GM23338 (cell line): ENCODE measurements around the gene RPL13. TPM values are rescaled to one million over a fixed set of nuclear protein-coding genes. Genes with fewer than 3 reads are reported as not detected.

Experiments used
- ATAC-seq: fragments of 200-7000 bp; cut with Tn5 transposase; 3 replicates; pipeline ENCODE4 v1.9.1; 2020
- DNase-seq: peaks from one replicate; pipeline ENCODE4 v3.0.0-alpha.2; 2015; ENCODE audit warnings: low spot score
- H2AFZ ChIP-seq: fragments of 200-600 bp; sonication (generic); 2 replicates; pipeline ENCODE4 v1.8.0; 2016; ENCODE audit warnings: antibody characterized with exemption, mild to moderate bottlenecking, moderate library complexity
- H3F3A ChIP-seq: fragments of 200-600 bp; sonication (generic); replicated peaks from 2 replicates; pipeline ENCODE4 v1.8.0; 2017; ENCODE audit warnings: antibody characterized with exemption, mixed run types, low read depth
- H3K27ac ChIP-seq: fragments of 200-600 bp; sonication (generic); 2 replicates; pipeline ENCODE4 v1.6.1; 2016; ENCODE audit warnings: low read depth
- H3K27me3 ChIP-seq: fragments of 200-600 bp; sonication (generic); 2 replicates; pipeline ENCODE4 v1.8.0; 2016; ENCODE audit warnings: mild to moderate bottlenecking, mixed run types, moderate library complexity; ENCODE audit not compliant: insufficient read depth
- H3K36me3 ChIP-seq: fragments of 200-600 bp; sonication (generic); 2 replicates; pipeline ENCODE4 v1.8.0; 2016; ENCODE audit warnings: mild to moderate bottlenecking; ENCODE audit not compliant: insufficient read depth
- H3K4me1 ChIP-seq: fragments of 200-600 bp; sonication (generic); 2 replicates; pipeline ENCODE4 v1.8.0; 2016; ENCODE audit warnings: mild to moderate bottlenecking, moderate library complexity; ENCODE audit not compliant: insufficient read depth
- H3K4me2 ChIP-seq: fragments of 200-600 bp; sonication (generic); 2 replicates; pipeline ENCODE4 v1.7.1; 2017; ENCODE audit warnings: mixed run types
- H3K4me3 ChIP-seq: fragments of 200-600 bp; sonication (generic); 2 replicates; pipeline ENCODE4 v1.6.1; 2016; ENCODE audit warnings: mixed run types
- H3K79me2 ChIP-seq: fragments of 200-600 bp; sonication (generic); replicated peaks from 2 replicates; pipeline ENCODE4 v1.8.0; 2017; ENCODE audit warnings: mild to moderate bottlenecking; ENCODE audit not compliant: insufficient read depth
- H3K9me2 ChIP-seq: fragments of 200-600 bp; sonication (generic); 2 replicates; pipeline ENCODE4 v1.8.0; 2017; ENCODE audit not compliant: insufficient read depth
- H4K20me1 ChIP-seq: fragments of 200-600 bp; sonication (generic); replicated peaks from 2 replicates; pipeline ENCODE4 v1.8.0; 2017; ENCODE audit warnings: mild to moderate bottlenecking; ENCODE audit not compliant: insufficient read depth
- H3K27ac Mint-ChIP-seq: 2 replicates; pipeline ENCODE4 v1.8.0; 2020; ENCODE audit warnings: inconsistent platforms, mild to moderate bottlenecking, moderate library complexity, mixed read lengths
- H3K27me3 Mint-ChIP-seq: 3 replicates; pipeline ENCODE4 v1.8.0; 2022; ENCODE audit warnings: low read depth, mild to moderate bottlenecking, moderate library complexity, mixed read lengths, inconsistent platforms; ENCODE audit not compliant: insufficient read depth, poor library complexity
- H3K36me3 Mint-ChIP-seq: 3 replicates; pipeline ENCODE4 v1.8.0; 2021; ENCODE audit warnings: low read depth, mild to moderate bottlenecking, inconsistent platforms, moderate library complexity, mixed read lengths
- H3K4me1 Mint-ChIP-seq: 3 replicates; pipeline ENCODE4 v1.8.0; 2020; ENCODE audit warnings: mild to moderate bottlenecking, inconsistent platforms, mixed read lengths
- H3K4me3 Mint-ChIP-seq: 3 replicates; pipeline ENCODE4 v1.8.0; 2021; ENCODE audit warnings: moderate library complexity, mild to moderate bottlenecking, inconsistent platforms, mixed read lengths
- H3K9me3 Mint-ChIP-seq: 3 replicates; pipeline ENCODE4 v1.8.0; 2020; ENCODE audit warnings: moderate library complexity, mild to moderate bottlenecking, inconsistent platforms, mixed read lengths
- CREB1 ChIP-seq: fragments of 250-450 bp; sonication (Bioruptor Pico); IDR thresholded peaks from 2 replicates; pipeline ENCODE4 v1.5.0; 2020; ENCODE audit warnings: low read depth, mild to moderate bottlenecking, moderate library complexity
- CTCF ChIP-seq, 2 experiments: fragments of 200-600 bp in 1 of 2; sonication (generic) in 1 of 2; conservative IDR thresholded peaks; 2 replicates each; pipeline versions ENCODE4 v1.5.1 to v1.6.1; 2016 to 2017; ENCODE audit warnings: antibody characterized with exemption in 2 of 2, low read depth in 2 of 2, mild to moderate bottlenecking in 2 of 2, moderate library complexity in 1 of 2
- EZH2 ChIP-seq: fragments of 200-600 bp; sonication (generic); IDR thresholded peaks from one replicate; pipeline ENCODE4 v1.8.0; 2017; ENCODE audit warnings: antibody characterized with exemption, mild to moderate bottlenecking, low read depth; ENCODE audit not compliant: unreplicated experiment
- EZH2phosphoT487 ChIP-seq: fragments of 200-600 bp; sonication (generic); IDR thresholded peaks from one replicate; pipeline ENCODE4 v1.8.1; 2018; ENCODE audit warnings: antibody characterized with exemption; ENCODE audit not compliant: unreplicated experiment
- JUNB ChIP-seq: IDR thresholded peaks from one replicate; pipeline ENCODE4 v1.6.1; 2016; ENCODE audit warnings: antibody characterized with exemption; ENCODE audit not compliant: unreplicated experiment
- NANOG ChIP-seq: IDR thresholded peaks from 2 replicates; pipeline ENCODE4 v1.6.1; 2016; ENCODE audit warnings: antibody characterized with exemption, borderline replicate concordance
- POLR2AphosphoS5 ChIP-seq: IDR thresholded peaks from 2 replicates; pipeline ENCODE4 v1.6.1; 2016; ENCODE audit warnings: antibody characterized with exemption, low read depth
- STAT1 ChIP-seq: IDR thresholded peaks from one replicate; pipeline ENCODE4 v1.6.1; 2016; ENCODE audit warnings: antibody characterized with exemption; ENCODE audit not compliant: unreplicated experiment
- ZNF114 ChIP-seq: fragments of 250-450 bp; sonication (Bioruptor Pico); IDR thresholded peaks from 2 replicates; pipeline ENCODE4 v1.5.0; 2020; ENCODE audit warnings: mild to moderate bottlenecking, moderate library complexity
- ZNF331 ChIP-seq: fragments of 250-450 bp; sonication (Bioruptor Pico); IDR thresholded peaks from 2 replicates; pipeline ENCODE4 v1.5.0; 2020; ENCODE audit warnings: low read depth, mild to moderate bottlenecking, moderate library complexity
- ZNF462 ChIP-seq: fragments of 250-450 bp; sonication (Bioruptor Pico); IDR thresholded peaks from 2 replicates; pipeline ENCODE4 v1.5.0; 2020; ENCODE audit warnings: mild to moderate bottlenecking, moderate library complexity
- polyA plus RNA-seq: library from polyadenylated mRNA; unstranded; fragments of >200 nt; fragmentation: Nextera tagmentation; extraction: Ambion mirVana; gene quantifications from 2 replicates; pipeline ENCODE4 v1.2.1, GENCODE V29; 2016
- total RNA-seq: library from RNA; depleted of rRNA; stranded (reverse); fragments of >200 nt; shearing (Covaris generic); gene quantifications from 2 replicates; pipeline ENCODE4 v1.2.3, GENCODE V29; 2014
- TF ChIP-seq, protein P1 (sequence below): IDR thresholded peaks from 2 replicates; pipeline ENCODE4 v1.6.1; 2016; ENCODE audit warnings: antibody characterized with exemption
- TF ChIP-seq, protein P2 (sequence below): IDR thresholded peaks from one replicate; pipeline ENCODE4 v1.6.1; 2018; ENCODE audit warnings: antibody characterized with exemption; ENCODE audit not compliant: unreplicated experiment

RPL13 gene
- total and polyA plus RNA-seq, 2 experiments from 2014 or later: 3,489 to 3,617 TPM

- peaks cover 56% of the 10 kb centered on the region for H3F3A ChIP-seq
- H2AFZ ChIP-seq: no peak overlapping the region
- H3K36me3 ChIP-seq: peaks cover 29% of the 10 kb centered on the region
- ATAC-seq (peak; percentile 42), DNase-seq (peak; percentile 81)
- H3K79me2 ChIP-seq: peaks cover 32% of the 10 kb centered on the region
- peaks cover 43% of the 10 kb centered on the region for H3K27me3 Mint-ChIP-seq
- peaks cover 38% of the 10 kb centered on the region for H3K4me1 Mint-ChIP-seq
- H3K27ac Mint-ChIP-seq: peak overlapping the region; percentile 92
- H4K20me1 ChIP-seq: peaks cover 24% of the 10 kb centered on the region
- H3K4me1 ChIP-seq: peaks cover 31% of the 10 kb centered on the region
- H3K27me3 ChIP-seq: peaks cover 7% of the 10 kb centered on the region
- peak overlapping the region; percentile 99 for H3K4me2 ChIP-seq
- no peaks in the 10 kb centered on the region for H3K9me2 ChIP-seq
- H3K36me3 Mint-ChIP-seq: peaks cover 44% of the 10 kb centered on the region
- peak overlapping the region; percentile 72 for H3K4me3 Mint-ChIP-seq
- H3K9me3 Mint-ChIP-seq: peaks cover 12% of the 10 kb centered on the region; the same call in 1 of the 3 replicates
- no peak for TF ChIP-seq POLR2AphosphoS5
- TF ChIP-seq ZNF114 (CRISPR knock-in tag): no peak
- no peak for TF ChIP-seq CTCF (conservative IDR thresholded peaks at IDR 0.05; ENCODE audit: low read depth in 2 of 2)
- TF ChIP-seq STAT1: no peak
- TF ChIP-seq CREB1 (CRISPR knock-in tag): no peak
- no peak for TF ChIP-seq ZNF462 (CRISPR knock-in tag)
- TF ChIP-seq EZH2phosphoT487: no peak
- TF ChIP-seq, protein P1, sequence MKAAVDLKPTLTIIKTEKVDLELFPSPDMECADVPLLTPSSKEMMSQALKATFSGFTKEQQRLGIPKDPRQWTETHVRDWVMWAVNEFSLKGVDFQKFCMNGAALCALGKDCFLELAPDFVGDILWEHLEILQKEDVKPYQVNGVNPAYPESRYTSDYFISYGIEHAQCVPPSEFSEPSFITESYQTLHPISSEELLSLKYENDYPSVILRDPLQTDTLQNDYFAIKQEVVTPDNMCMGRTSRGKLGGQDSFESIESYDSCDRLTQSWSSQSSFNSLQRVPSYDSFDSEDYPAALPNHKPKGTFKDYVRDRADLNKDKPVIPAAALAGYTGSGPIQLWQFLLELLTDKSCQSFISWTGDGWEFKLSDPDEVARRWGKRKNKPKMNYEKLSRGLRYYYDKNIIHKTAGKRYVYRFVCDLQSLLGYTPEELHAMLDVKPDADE: no peak
- no peak for TF ChIP-seq EZH2
- no peak for TF ChIP-seq ZNF331 (CRISPR knock-in tag)
- TF ChIP-seq, protein P2, sequence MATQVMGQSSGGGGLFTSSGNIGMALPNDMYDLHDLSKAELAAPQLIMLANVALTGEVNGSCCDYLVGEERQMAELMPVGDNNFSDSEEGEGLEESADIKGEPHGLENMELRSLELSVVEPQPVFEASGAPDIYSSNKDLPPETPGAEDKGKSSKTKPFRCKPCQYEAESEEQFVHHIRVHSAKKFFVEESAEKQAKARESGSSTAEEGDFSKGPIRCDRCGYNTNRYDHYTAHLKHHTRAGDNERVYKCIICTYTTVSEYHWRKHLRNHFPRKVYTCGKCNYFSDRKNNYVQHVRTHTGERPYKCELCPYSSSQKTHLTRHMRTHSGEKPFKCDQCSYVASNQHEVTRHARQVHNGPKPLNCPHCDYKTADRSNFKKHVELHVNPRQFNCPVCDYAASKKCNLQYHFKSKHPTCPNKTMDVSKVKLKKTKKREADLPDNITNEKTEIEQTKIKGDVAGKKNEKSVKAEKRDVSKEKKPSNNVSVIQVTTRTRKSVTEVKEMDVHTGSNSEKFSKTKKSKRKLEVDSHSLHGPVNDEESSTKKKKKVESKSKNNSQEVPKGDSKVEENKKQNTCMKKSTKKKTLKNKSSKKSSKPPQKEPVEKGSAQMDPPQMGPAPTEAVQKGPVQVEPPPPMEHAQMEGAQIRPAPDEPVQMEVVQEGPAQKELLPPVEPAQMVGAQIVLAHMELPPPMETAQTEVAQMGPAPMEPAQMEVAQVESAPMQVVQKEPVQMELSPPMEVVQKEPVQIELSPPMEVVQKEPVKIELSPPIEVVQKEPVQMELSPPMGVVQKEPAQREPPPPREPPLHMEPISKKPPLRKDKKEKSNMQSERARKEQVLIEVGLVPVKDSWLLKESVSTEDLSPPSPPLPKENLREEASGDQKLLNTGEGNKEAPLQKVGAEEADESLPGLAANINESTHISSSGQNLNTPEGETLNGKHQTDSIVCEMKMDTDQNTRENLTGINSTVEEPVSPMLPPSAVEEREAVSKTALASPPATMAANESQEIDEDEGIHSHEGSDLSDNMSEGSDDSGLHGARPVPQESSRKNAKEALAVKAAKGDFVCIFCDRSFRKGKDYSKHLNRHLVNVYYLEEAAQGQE: no peak
- no peak for TF ChIP-seq JUNB
- TF ChIP-seq NANOG: no peak
- peak overlapping the region; percentile 99 for H3K4me3 ChIP-seq
- H3K27ac ChIP-seq: peak overlapping the region; percentile 92
These were observed 4.7 kb downstream of the RPL13 start for GRCh38 chr16:89565256-89565505.
